Myocyte (in vitro differentiated cells): ENCODE data around the gene HSFX2. TPM values are rescaled to one million over a fixed set of nuclear protein-coding genes. Genes with fewer than 3 reads are reported as not detected.

ENCODE experiments used
- total RNA-seq: library from RNA; depleted of rRNA; stranded (reverse); fragments of >200 nt; gene quantifications from 2 replicates; pipeline ENCODE4 v1.2.3, GENCODE V29; 2014

The HSFX2 gene
- total RNA-seq, 1 donor from 2014 or later: not detected

Other genes starting within 250 kb of the HSFX2 start
- gene IDS, start 90.0 kb downstream of the HSFX2 start, total RNA-seq: 59.6 and 73.0 TPM in 2 replicates
- 28.9 and 35.2 TPM in 2 replicates for gene EOLA1, start 54.3 kb downstream of the HSFX2 start, total RNA-seq
- gene HSFX3, start 45.4 kb downstream of the HSFX2 start, total RNA-seq: 0.32 TPM in 1 of 2 replicates, not detected in the other
- not detected in 2 replicates for gene MAGEA9B, start 7.9 kb downstream of the HSFX2 start, total RNA-seq
- 15.5 and 16.6 TPM in 2 replicates for gene TMEM185A, start 36.5 kb upstream of the HSFX2 start, total RNA-seq
- not detected in 2 replicates for gene MAGEA11, start 116.7 kb upstream of the HSFX2 start, total RNA-seq
- gene HSFX1, start 178.8 kb upstream of the HSFX2 start, total RNA-seq: 0.99 and 1.3 TPM in 2 replicates
- gene MAGEA9, start 186.6 kb upstream of the HSFX2 start, total RNA-seq: not detected in 2 replicates